ENCODE data around the gene KL. TPM values are rescaled to one million over a fixed set of nuclear protein-coding genes. Genes with fewer than 3 reads are reported as not detected.

The KL gene
- total RNA-seq, 2 experiments from 2014 or later, result 0.12 to 0.19 TPM

DNA sequence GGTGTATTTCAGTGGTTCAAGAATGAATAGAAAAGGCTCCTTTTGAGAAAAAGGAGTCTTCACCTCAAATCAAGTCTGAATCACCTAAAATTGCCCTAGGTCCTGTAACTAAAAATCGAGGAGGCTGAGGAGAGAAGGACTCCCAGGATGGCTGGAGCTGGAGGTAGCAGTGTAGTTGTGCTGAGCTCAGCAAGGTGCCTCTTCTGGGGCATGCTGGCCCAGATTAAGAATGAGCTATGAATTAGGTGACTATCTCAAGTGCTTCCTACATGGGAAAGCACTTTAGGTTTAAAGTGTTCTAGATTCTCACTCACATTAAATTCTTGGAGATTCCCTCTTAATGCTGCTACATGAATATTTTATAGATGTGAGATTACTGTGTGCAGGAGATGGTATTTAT is 28.8 kb upstream of the KL start:
- no peak overlapping the region for H3K4me3 Mint-ChIP-seq
- H3K27me3 Mint-ChIP-seq, result peaks cover 14% of the 10 kb centered on the region
- H3K4me1 Mint-ChIP-seq (ENCODE audit: low read depth), result peaks cover 5% of the 10 kb centered on the region
- ChIA-PET POLR2A (no interaction called here), CTCF (no interaction called here)
- H3K9me3 Mint-ChIP-seq, result no peaks in the 10 kb centered on the region
- no peak overlapping the region for H3K27ac Mint-ChIP-seq
- intact Hi-C loops (cut with micrococcal nuclease), result no loop called here
- no peak for DNase-seq
- H3K36me3 Mint-ChIP-seq, result no peaks in the 10 kb centered on the region

DNA sequence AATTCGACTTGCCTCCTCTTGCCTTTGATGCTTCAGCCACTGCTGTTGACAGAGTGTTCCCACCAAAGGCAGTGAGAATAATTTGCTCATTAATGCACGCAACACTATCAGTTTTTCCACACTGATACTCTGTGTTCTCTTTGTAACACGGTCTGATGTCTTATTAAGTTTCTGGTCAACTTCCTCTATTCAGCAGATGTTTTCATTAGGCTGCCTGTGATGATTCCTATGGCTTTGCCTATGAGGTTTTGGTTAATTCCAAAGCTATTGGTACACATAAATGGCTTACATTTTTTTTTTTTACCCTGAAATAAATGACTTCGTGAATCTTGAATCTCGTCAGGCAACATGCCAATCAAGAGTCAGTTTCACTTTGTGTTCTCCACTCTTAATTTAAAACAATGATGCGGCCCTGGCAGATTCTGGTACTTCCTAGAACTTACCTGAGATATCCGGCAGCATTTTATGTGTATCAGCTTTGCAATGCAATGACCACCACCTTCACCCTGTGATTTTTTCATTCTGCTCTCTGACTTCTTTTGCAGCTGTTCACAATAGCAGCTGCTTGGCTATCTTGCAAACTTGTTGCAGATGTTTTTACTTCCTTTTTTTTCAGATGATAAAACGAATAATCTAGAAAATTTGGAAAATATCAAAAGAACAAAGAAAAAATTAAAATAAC is 27.5 kb upstream of the KL start:
- intact Hi-C loops (cut with micrococcal nuclease), result no loop called here
- no peak overlapping the region for H3K4me3 Mint-ChIP-seq
- ChIA-PET CTCF (no interaction called here), POLR2A (no interaction called here)
- H3K4me1 Mint-ChIP-seq (ENCODE audit: low read depth), result peaks cover 5% of the 10 kb centered on the region
- no peak for DNase-seq
- H3K27me3 Mint-ChIP-seq, result peaks cover 14% of the 10 kb centered on the region
- no peaks in the 10 kb centered on the region for H3K9me3 Mint-ChIP-seq
- no peaks in the 10 kb centered on the region for H3K36me3 Mint-ChIP-seq
- no peak overlapping the region for H3K27ac Mint-ChIP-seq

DNA sequence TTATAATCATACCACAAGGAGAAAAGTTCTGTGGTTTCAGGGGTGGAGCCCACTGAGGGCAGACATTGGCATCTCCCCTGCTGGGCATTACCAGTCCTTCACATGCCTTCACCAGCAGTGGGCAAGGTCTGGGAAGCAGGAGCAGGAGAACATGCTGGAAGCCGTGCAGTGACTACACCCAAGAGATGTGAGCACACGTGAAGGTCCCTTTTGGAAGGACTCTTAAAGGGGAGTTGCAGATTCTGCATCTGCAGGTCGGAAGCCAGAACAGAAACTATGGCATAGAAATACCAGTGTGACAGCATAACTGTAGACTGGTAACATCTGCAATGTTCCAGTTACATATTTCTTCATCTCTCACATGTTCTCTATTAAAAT is 26.9 kb upstream of the KL start:
- intact Hi-C loops (cut with micrococcal nuclease), result no loop called here
- peaks cover 14% of the 10 kb centered on the region for H3K27me3 Mint-ChIP-seq
- H3K36me3 Mint-ChIP-seq, result no peaks in the 10 kb centered on the region
- no peak for DNase-seq
- peaks cover 5% of the 10 kb centered on the region for H3K4me1 Mint-ChIP-seq (ENCODE audit: low read depth)
- no peaks in the 10 kb centered on the region for H3K9me3 Mint-ChIP-seq
- H3K27ac Mint-ChIP-seq, result no peak overlapping the region
- POLR2A ChIA-PET, result no interaction called here
- CTCF ChIA-PET, result no interaction called here
- H3K4me3 Mint-ChIP-seq, result no peak overlapping the region

DNA sequence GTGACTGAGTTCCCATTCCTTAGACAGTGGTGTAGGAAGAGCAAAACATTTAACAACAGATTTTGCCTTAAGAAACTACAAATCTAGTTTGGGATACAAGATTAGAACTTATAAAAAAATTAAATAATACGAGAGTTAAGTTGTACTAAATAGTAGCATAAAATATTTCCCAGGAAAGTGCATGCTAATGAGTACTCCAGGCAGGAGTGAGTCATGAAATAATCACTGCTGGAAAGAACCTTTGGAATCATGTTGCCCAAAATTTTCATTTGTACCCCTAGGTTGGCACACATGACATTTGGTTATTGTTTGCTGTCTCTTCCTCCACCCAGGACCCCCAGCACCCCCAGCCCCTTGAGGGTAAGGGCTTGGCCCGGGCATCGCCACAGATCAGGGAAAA is 26.3 kb upstream of the KL start:
- Mint-ChIP-seq H3K4me1 (ENCODE audit: low read depth) (peaks cover 5% of the 10 kb centered on the region), H3K27me3 (peaks cover 14% of the 10 kb centered on the region), H3K9me3 (no peaks in the 10 kb centered on the region), H3K36me3 (no peaks in the 10 kb centered on the region), H3K4me3 (no peak overlapping the region), H3K27ac (no peak overlapping the region)
- POLR2A ChIA-PET, result no interaction called here
- intact Hi-C loops (cut with micrococcal nuclease), result no loop called here
- CTCF ChIA-PET, result no interaction called here
- DNase-seq, result no peak

DNA sequence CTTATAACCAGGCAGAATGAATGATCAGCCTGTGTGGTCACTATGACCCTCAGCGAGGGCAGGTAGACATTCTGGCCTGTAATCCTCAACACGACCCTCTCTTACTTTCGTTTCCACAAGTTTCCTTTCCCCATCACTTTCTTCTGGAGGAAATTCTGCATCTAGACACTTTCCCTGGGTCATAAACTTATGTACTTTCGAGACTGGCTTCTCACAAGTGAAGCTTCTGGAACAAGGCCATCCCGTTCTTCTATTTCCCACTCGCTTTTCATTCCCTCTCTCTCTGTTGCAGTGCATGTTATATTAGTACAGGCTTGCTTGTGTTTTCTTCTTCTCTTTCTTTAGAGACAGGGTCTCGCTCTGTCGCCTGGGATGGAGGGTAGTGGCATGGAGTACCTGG is 23.1 kb upstream of the KL start:
- no peak overlapping the region for H3K27ac Mint-ChIP-seq
- POLR2A ChIA-PET, result no interaction called here

DNA sequence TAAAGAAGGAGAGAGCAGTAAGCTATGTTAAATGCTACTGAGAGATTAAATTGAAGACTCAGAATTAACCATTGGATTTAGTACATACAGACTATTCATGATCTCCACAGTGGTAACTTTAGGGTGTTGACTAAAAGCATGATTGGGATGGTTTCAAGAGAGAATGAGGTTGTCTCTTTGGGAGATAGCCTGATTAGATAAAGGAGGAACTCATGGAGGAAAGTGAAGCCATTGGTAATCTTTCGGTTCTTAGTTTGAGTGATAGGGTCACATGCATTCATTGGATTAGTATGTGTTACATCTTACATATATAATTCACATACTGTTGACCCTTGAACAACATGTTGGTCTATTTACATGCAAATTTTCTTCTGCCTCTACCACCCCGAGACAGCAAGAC is 18.8 kb upstream of the KL start:
- Mint-ChIP-seq H3K4me1 (ENCODE audit: low read depth) (no peaks in the 10 kb centered on the region), H3K4me3 (no peak overlapping the region), H3K9me3 (no peaks in the 10 kb centered on the region), H3K27ac (no peak overlapping the region), H3K27me3 (peaks cover 3% of the 10 kb centered on the region), H3K36me3 (no peaks in the 10 kb centered on the region)
- ChIA-PET CTCF (no interaction called here), POLR2A (no interaction called here)
- intact Hi-C loops (cut with micrococcal nuclease), result no loop called here
- DNase-seq, result no peak

More for the DNA sequence above, 23.1 kb upstream of the KL start:
- H3K9me3 Mint-ChIP-seq, result no peaks in the 10 kb centered on the region
- DNase-seq, result no peak
- peaks cover 15% of the 10 kb centered on the region for H3K27me3 Mint-ChIP-seq
- intact Hi-C loops (cut with micrococcal nuclease), result no loop called here
- H3K4me3 Mint-ChIP-seq, result no peak overlapping the region
- CTCF ChIA-PET, result no interaction called here
- H3K4me1 Mint-ChIP-seq (ENCODE audit: low read depth), result peaks cover 5% of the 10 kb centered on the region
- H3K36me3 Mint-ChIP-seq, result no peaks in the 10 kb centered on the region

DNA sequence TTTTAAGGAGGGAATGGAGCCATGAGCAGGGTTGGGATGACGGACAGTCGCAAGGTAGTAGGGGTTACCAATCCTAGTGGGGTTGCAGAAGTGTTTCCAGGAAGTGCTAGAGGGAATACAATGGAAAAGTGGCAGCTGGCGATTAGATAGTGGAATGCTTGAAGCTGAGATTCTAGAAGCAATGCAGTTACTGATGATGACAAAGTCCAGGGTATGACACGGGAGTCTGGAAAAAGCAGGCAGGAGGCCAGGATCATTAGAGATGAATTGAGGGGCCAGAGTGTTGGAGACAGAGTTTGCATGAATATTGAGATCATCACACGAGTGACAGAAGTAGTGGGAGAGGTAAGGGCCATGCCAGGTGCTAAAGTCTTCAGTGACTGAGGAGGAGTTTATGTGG is 17.3 kb upstream of the KL start:
- Mint-ChIP-seq H3K4me1 (ENCODE audit: low read depth) (no peaks in the 10 kb centered on the region), H3K27ac (no peak overlapping the region), H3K27me3 (peaks cover 3% of the 10 kb centered on the region), H3K36me3 (no peaks in the 10 kb centered on the region), H3K9me3 (no peaks in the 10 kb centered on the region), H3K4me3 (no peak overlapping the region)
- intact Hi-C loops (cut with micrococcal nuclease), result no loop called here
- no peak for DNase-seq
- CTCF ChIA-PET, result no interaction called here
- POLR2A ChIA-PET, result no interaction called here

DNA sequence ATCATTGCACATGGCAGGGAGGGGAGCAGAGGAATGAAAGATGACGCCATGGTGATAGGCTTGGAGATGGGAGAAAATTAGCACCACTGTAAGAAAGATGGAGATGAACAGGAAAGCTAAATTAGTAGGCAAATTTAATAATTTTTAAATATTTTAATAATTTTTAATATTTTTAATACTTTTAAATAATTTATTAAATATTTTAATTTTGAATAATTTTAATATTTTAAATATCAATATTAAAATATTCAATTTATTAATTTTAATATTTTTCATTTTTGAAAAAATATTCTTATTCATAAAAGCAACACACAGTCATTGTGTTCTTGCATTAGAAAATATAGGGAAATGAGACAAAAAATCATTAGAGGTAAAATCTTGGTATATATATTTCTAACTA is 15.9 kb upstream of the KL start:
- Mint-ChIP-seq H3K4me3 (no peak overlapping the region), H3K36me3 (no peaks in the 10 kb centered on the region), H3K4me1 (ENCODE audit: low read depth) (no peaks in the 10 kb centered on the region), H3K27ac (no peak overlapping the region), H3K27me3 (peaks cover 4% of the 10 kb centered on the region), H3K9me3 (no peaks in the 10 kb centered on the region)
- ChIA-PET CTCF (no interaction called here), POLR2A (no interaction called here)
- intact Hi-C loops (cut with micrococcal nuclease), result no loop called here
- DNase-seq, result no peak

DNA sequence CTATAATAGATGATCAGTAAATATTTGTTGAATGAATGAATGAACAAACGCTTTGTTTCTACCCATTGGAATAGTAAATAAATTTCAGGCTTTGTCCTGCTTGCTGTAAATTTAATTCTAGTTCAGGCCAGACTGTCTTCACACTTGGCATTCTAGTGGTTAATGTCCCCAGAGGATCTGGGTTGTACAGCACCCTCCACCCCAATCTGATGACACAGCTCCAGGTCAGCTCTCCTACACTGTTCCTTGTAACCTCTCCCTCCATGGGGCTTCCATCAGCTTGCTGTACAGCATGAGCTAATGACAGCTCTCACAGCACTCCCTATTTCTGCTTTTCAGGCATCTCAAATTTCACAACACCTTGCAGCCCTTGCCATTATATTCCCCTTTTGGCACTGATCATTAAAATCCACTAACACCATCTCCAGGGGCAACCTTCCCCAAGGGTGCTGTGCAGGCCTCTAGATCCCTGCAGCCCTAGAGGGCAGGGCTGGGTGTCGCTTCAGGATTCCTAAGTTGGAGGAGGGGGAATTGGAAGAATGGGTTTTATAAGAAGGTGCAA is 12.7 kb upstream of the KL start:
- POLR2A ChIA-PET, result no interaction called here
- H3K27me3 Mint-ChIP-seq, result peaks cover 4% of the 10 kb centered on the region
- CTCF ChIA-PET, result no interaction called here
- peaks cover 14% of the 10 kb centered on the region for H3K9me3 Mint-ChIP-seq
- H3K4me1 Mint-ChIP-seq (ENCODE audit: low read depth), result no peaks in the 10 kb centered on the region
- no peak overlapping the region for H3K27ac Mint-ChIP-seq
- DNase-seq, result no peak
- intact Hi-C loops (cut with micrococcal nuclease), result no loop called here
- no peak overlapping the region for H3K4me3 Mint-ChIP-seq
- no peaks in the 10 kb centered on the region for H3K36me3 Mint-ChIP-seq

DNA sequence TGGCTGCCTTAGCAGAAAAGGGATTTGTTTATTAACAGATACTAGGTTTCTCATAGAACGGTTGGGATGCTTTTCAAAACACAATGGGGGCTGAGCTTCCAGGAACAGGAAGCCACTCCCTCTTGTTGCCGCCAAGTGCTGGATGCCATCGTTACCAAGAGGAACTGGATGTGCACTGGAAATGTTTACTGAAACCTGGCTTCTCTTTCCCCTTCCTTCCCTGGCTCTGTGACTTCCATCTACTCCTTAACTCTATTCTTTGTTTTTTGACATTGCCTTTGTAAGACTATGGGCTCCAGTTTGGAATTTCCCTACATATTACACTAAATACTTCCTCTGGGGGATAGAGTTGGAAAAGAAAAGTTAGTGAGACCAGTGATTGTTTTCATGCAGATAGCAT is 11.7 kb upstream of the KL start:
- Mint-ChIP-seq H3K4me1 (ENCODE audit: low read depth) (no peaks in the 10 kb centered on the region), H3K27me3 (peaks cover 7% of the 10 kb centered on the region), H3K9me3 (peaks cover 14% of the 10 kb centered on the region), H3K4me3 (no peak overlapping the region), H3K36me3 (no peaks in the 10 kb centered on the region), H3K27ac (no peak overlapping the region)
- no peak for DNase-seq
- POLR2A ChIA-PET, result no interaction called here
- CTCF ChIA-PET, result no interaction called here
- intact Hi-C loops (cut with micrococcal nuclease), result no loop called here

DNA sequence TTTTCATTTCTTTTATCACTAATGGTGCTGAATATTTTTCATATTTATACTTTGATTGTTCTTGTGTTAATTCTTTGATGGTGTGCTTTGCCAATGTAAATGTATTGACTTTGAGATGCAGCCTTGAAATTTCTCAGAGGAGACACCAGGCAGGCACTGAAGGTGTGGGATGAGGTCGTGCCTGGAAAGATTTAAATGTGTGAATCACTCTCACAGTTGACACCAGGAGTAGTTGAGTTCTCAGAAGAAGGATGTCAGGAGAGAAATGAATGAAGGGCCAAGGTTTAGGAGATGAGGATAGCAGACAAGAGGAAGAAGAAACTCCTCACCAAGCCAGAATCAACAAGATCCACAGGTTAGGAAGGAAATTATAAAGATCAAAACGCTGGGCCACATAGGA is 10.1 kb upstream of the KL start:
- intact Hi-C loops (cut with micrococcal nuclease), result no loop called here
- Mint-ChIP-seq H3K9me3 (peaks cover 14% of the 10 kb centered on the region), H3K27ac (no peak overlapping the region), H3K4me1 (ENCODE audit: low read depth) (no peaks in the 10 kb centered on the region), H3K27me3 (peaks cover 17% of the 10 kb centered on the region), H3K36me3 (no peaks in the 10 kb centered on the region), H3K4me3 (no peak overlapping the region)
- POLR2A ChIA-PET, result no interaction called here
- CTCF ChIA-PET, result no interaction called here
- DNase-seq, result no peak

DNA sequence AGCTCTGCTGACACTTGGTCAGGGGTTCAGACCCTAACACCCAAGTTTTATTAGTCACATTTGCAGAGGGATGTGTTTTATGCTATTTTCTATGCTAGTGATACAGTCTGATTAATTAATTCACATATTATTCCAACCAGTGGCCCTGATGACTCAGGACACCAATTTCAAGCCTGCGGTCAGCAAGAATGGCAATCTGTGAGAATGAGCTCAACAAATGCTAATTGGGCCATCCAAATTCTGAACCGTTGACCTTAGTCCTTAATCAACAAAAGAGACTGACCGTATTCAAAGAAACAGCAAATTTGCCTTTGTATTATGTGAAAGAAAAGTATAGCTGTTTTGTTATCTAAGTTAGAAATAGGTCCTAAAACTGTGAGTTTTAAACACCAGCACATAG is 9.6 kb upstream of the KL start:
- POLR2A ChIA-PET, result no interaction called here
- no peaks in the 10 kb centered on the region for H3K36me3 Mint-ChIP-seq
- H3K27me3 Mint-ChIP-seq, result peaks cover 19% of the 10 kb centered on the region

DNA sequence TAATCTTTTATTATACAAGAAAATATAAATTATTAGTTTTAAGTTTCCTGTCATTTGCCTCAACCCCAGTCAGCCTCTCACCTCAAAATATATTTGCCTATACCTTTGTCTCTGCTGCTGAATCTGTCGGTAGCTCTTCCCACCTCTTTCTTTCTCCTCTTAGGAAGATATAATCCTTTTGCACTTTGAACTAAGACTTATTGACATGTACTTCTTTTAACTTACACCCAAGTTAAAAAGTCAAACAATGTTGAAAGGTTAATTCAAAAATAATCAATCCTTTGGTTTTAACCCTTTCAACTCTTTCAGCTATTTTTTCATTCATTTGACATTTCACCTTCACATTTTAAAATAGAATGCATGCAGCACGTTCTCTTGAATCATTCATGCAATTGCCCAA is 9.0 kb upstream of the KL start:
- peaks cover 22% of the 10 kb centered on the region for H3K27me3 Mint-ChIP-seq
- H3K4me1 Mint-ChIP-seq (ENCODE audit: low read depth), result no peaks in the 10 kb centered on the region
- no peak for DNase-seq
- ChIA-PET POLR2A (no interaction called here), CTCF (interaction anchor here (0.5 kb wide), 1 partner anchor 1026 kb away, joined by 3 read pairs; no protein-coding TSS in a partner anchor)
- no peaks in the 10 kb centered on the region for H3K36me3 Mint-ChIP-seq
- H3K4me3 Mint-ChIP-seq, result no peak overlapping the region
- peaks cover 14% of the 10 kb centered on the region for H3K9me3 Mint-ChIP-seq
- intact Hi-C loops (cut with micrococcal nuclease), result no loop called here
- H3K27ac Mint-ChIP-seq, result no peak overlapping the region

More for the DNA sequence above, 9.6 kb upstream of the KL start:
- no peak overlapping the region for H3K4me3 Mint-ChIP-seq
- no peak overlapping the region for H3K27ac Mint-ChIP-seq
- no peak for DNase-seq
- no peaks in the 10 kb centered on the region for H3K4me1 Mint-ChIP-seq (ENCODE audit: low read depth)
- peaks cover 14% of the 10 kb centered on the region for H3K9me3 Mint-ChIP-seq
- CTCF ChIA-PET, result no interaction called here
- intact Hi-C loops (cut with micrococcal nuclease), result no loop called here

Data from activated CD4-positive, alpha-beta memory T cell treated with anti-CD3 and anti-CD28 coated beads for 36 hours (primary cell).